ENCODE measurements around the gene CNTNAP5. TPM values are rescaled to one million over a fixed set of nuclear protein-coding genes. Genes with fewer than 3 reads are reported as not detected.

CNTNAP5 gene
- total RNA-seq, 1 donor from 2014 or later = 22.0 TPM

- H3K9me3 Mint-ChIP-seq (ENCODE audit: unreplicated experiment) = no peaks in the 10 kb centered on the region
- no peaks in the 10 kb centered on the region for H3K4me1 Mint-ChIP-seq (ENCODE audit: low read depth, unreplicated experiment)
- H3K27me3 Mint-ChIP-seq (ENCODE audit: unreplicated experiment) = peaks cover 6% of the 10 kb centered on the region
- DNase-seq = peak; percentile 24
- H3K36me3 Mint-ChIP-seq (ENCODE audit: unreplicated experiment) = no peaks in the 10 kb centered on the region
- peak; percentile 45 for TF ChIP-seq CTCF (IDR thresholded peaks at IDR 0.05; ENCODE audit: partially characterized antibody, unreplicated experiment)
- no peak overlapping the region for H3K27ac Mint-ChIP-seq (ENCODE audit: unreplicated experiment)
- H3K4me3 Mint-ChIP-seq (ENCODE audit: unreplicated experiment) = peak overlapping the region; percentile 99
Observed at GRCh38 chr2:124027182-124027581, 2.1 kb downstream of the CNTNAP5 start.

GRCh38 chr2:124032799-124033198 lies 7.7 kb downstream of the CNTNAP5 start:
- TF ChIP-seq CTCF (IDR thresholded peaks at IDR 0.05; ENCODE audit: partially characterized antibody, unreplicated experiment) = no peak

GRCh38 chr2:124034265-124034664 lies 9.2 kb downstream of the CNTNAP5 start:
- no peak overlapping the region for H3K4me3 Mint-ChIP-seq (ENCODE audit: unreplicated experiment)
- H3K36me3 Mint-ChIP-seq (ENCODE audit: unreplicated experiment) = no peaks in the 10 kb centered on the region
- H3K4me1 Mint-ChIP-seq (ENCODE audit: low read depth, unreplicated experiment) = peaks cover 1% of the 10 kb centered on the region
- no peaks in the 10 kb centered on the region for H3K9me3 Mint-ChIP-seq (ENCODE audit: unreplicated experiment)
- no peak overlapping the region for H3K27ac Mint-ChIP-seq (ENCODE audit: unreplicated experiment)
- DNase-seq = no peak
- no peaks in the 10 kb centered on the region for H3K27me3 Mint-ChIP-seq (ENCODE audit: unreplicated experiment)
- TF ChIP-seq CTCF (IDR thresholded peaks at IDR 0.05; ENCODE audit: partially characterized antibody, unreplicated experiment) = no peak

More at GRCh38 chr2:124032799-124033198, 7.7 kb downstream of the CNTNAP5 start:
- no peak for DNase-seq
- Mint-ChIP-seq H3K4me3 (ENCODE audit: unreplicated experiment) (no peak overlapping the region), H3K9me3 (ENCODE audit: unreplicated experiment) (no peaks in the 10 kb centered on the region), H3K27me3 (ENCODE audit: unreplicated experiment) (no peaks in the 10 kb centered on the region), H3K4me1 (ENCODE audit: low read depth, unreplicated experiment) (peaks cover 1% of the 10 kb centered on the region), H3K36me3 (ENCODE audit: unreplicated experiment) (no peaks in the 10 kb centered on the region), H3K27ac (ENCODE audit: unreplicated experiment) (no peak overlapping the region)

GRCh38 chr2:124035001-124035400 lies 9.9 kb downstream of the CNTNAP5 start:
- no peak for TF ChIP-seq CTCF (IDR thresholded peaks at IDR 0.05; ENCODE audit: partially characterized antibody, unreplicated experiment)
- H3K36me3 Mint-ChIP-seq (ENCODE audit: unreplicated experiment) = no peaks in the 10 kb centered on the region
- no peak overlapping the region for H3K4me3 Mint-ChIP-seq (ENCODE audit: unreplicated experiment)
- H3K9me3 Mint-ChIP-seq (ENCODE audit: unreplicated experiment) = no peaks in the 10 kb centered on the region
- no peaks in the 10 kb centered on the region for H3K27me3 Mint-ChIP-seq (ENCODE audit: unreplicated experiment)
- H3K27ac Mint-ChIP-seq (ENCODE audit: unreplicated experiment) = no peak overlapping the region
- H3K4me1 Mint-ChIP-seq (ENCODE audit: low read depth, unreplicated experiment) = peaks cover 1% of the 10 kb centered on the region
- DNase-seq = no peak

- H3K27me3 Mint-ChIP-seq (ENCODE audit: unreplicated experiment) = no peaks in the 10 kb centered on the region
- no peak for DNase-seq
- H3K27ac Mint-ChIP-seq (ENCODE audit: unreplicated experiment) = no peak overlapping the region
Observed at GRCh38 chr2:124039032-124039431, 13.9 kb downstream of the CNTNAP5 start.

More at GRCh38 chr2:124039032-124039431, 13.9 kb downstream of the CNTNAP5 start:
- H3K4me3 Mint-ChIP-seq (ENCODE audit: unreplicated experiment) = no peak overlapping the region
- no peaks in the 10 kb centered on the region for H3K36me3 Mint-ChIP-seq (ENCODE audit: unreplicated experiment)
- no peaks in the 10 kb centered on the region for H3K4me1 Mint-ChIP-seq (ENCODE audit: low read depth, unreplicated experiment)
- peaks cover 1% of the 10 kb centered on the region for H3K9me3 Mint-ChIP-seq (ENCODE audit: unreplicated experiment)
- TF ChIP-seq CTCF (IDR thresholded peaks at IDR 0.05; ENCODE audit: partially characterized antibody, unreplicated experiment) = no peak
